Measurements from ENCODE around the gene CRLF3.
"Not testable (repeated sequence)": the region's sequence is repeated elsewhere in the genome, so short reads cannot be mapped to it uniquely, and the experiment has no call there.

The CRLF3 gene

DNA sequence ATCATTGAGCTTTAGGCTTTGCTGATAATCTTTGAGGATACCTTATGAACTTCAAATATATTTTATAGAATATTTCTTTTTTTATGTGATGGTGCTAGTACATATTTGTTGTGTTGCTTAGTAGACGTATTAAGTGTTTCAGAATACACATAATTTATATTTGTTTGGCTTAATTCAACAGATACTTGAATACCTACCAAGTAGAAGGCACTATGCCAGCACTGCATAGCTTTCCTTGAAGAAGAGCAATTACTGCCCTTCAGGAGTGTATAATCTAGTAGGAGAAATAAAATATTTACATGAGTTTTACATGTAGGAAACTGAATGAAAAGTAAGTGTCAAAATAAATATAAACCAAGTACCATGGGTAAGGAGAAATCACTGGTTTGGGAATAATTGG is 81.8 kb downstream of the CRLF3 start:
- DNase-seq (ENCODE audit: low read depth, low spot score) = not testable (repeated sequence)

- not testable (repeated sequence) for DNase-seq (ENCODE audit: low read depth, low spot score)
These were observed 88.1 kb downstream of the CRLF3 start for GRCh38 chr17:30736371-30736770.

GRCh38 chr17:30735644-30736043 is 88.8 kb downstream of the CRLF3 start:
- not testable (repeated sequence) for DNase-seq (ENCODE audit: low read depth, low spot score)

- DNase-seq (ENCODE audit: low read depth, low spot score) = not testable (repeated sequence)
These were observed 89.3 kb downstream of the CRLF3 start for GRCh38 chr17:30735206-30735605.

DNA sequence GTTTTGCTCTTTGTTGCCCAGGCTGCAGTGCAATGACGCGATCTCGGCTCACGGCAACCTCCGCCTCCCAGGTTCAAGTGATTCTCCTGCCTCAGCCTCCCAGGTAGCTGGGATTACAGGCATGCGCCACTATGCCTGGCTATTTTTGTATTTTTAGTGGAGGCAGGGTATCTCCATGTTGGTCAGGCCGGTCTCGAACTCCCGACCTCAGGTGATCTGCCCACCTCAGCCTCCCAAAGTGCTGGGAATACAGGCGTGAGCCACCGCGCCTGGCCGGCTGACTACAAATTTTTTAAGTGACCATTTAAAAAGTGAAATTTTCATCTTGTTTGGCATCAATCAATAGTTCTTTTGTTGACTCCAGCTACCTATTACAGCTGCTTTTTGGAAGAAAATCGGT is 90.3 kb downstream of the CRLF3 start:
- not testable (repeated sequence) for DNase-seq (ENCODE audit: low read depth, low spot score)
